BLaER1 (cell line): ENCODE measurements around the gene OR52E4.

Experiments
- H3K27ac ChIP-seq: shearing (Covaris generic); formaldehyde crosslinking; 2 replicates; pipeline ENCODE4 v1.8.1; 2022
- H3K27me3 ChIP-seq: shearing (Covaris generic); formaldehyde crosslinking; 2 replicates; pipeline ENCODE4 v1.8.1; 2022
- H3K36me3 ChIP-seq: shearing (Covaris generic); formaldehyde crosslinking; 2 replicates; pipeline ENCODE4 v1.8.1; 2022
- H3K4me1 ChIP-seq: shearing (Covaris generic); formaldehyde crosslinking; 2 replicates; pipeline ENCODE4 v1.8.1; 2022
- H3K4me2 ChIP-seq: shearing (Covaris generic); formaldehyde crosslinking; 2 replicates; pipeline ENCODE4 v1.8.1; 2022
- H3K4me3 ChIP-seq: shearing (Covaris generic); formaldehyde crosslinking; 2 replicates; pipeline ENCODE4 v1.8.1; 2022
- H3K9ac ChIP-seq: shearing (Covaris generic); formaldehyde crosslinking; 2 replicates; pipeline ENCODE4 v1.8.1; 2022
- H3K9me3 ChIP-seq: shearing (Covaris generic); formaldehyde crosslinking; 2 replicates; pipeline ENCODE4 v1.8.1; 2022
- H4K20me1 ChIP-seq: shearing (Covaris generic); formaldehyde crosslinking; 2 replicates; pipeline ENCODE4 v1.8.1; 2022
- Cebpa-rat ChIP-seq: shearing (Covaris generic); IDR thresholded peaks from 2 replicates; pipeline ENCODE4 v1.8.1; 2022

OR52E4 gene

DNA sequence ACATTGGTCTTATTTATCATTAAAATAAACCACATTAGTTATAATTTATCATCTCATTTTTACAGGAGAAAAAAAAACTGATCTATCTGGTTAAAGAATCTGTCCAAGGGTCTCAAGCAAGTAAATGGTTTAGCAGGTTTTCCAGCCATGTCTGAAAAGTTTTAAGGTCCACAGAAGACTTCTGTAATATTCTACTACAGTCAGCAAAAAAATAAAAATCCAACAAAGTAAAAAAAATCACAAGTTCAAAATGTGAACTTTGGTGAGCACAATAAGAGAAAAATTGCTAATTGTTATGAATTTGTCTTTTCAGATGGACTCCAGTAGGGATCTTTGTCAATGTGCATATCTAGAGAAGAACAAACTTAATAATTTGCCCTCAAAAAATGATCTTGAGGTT lies 1.3 kb downstream of the OR52E4 start:
- no peaks in the 10 kb centered on the region for H3K36me3 ChIP-seq
- no peaks in the 10 kb centered on the region for H3K4me1 ChIP-seq
- no peak for TF ChIP-seq Cebpa-rat
- H3K27ac ChIP-seq = no peak overlapping the region
- H3K9me3 ChIP-seq = no peaks in the 10 kb centered on the region
- H3K27me3 ChIP-seq = no peaks in the 10 kb centered on the region
- no peak overlapping the region for H3K9ac ChIP-seq
- no peak overlapping the region for H3K4me3 ChIP-seq
- no peak overlapping the region for H3K4me2 ChIP-seq
- H4K20me1 ChIP-seq = no peaks in the 10 kb centered on the region

GRCh38 chr11:5887172-5887571 lies 6.7 kb downstream of the OR52E4 start:
- no peak overlapping the region for H3K4me3 ChIP-seq
- H3K27me3 ChIP-seq = no peaks in the 10 kb centered on the region
- no peaks in the 10 kb centered on the region for H3K9me3 ChIP-seq
- no peak for TF ChIP-seq Cebpa-rat
- no peaks in the 10 kb centered on the region for H3K4me1 ChIP-seq
- no peak overlapping the region for H3K27ac ChIP-seq
- no peak overlapping the region for H3K4me2 ChIP-seq
- no peaks in the 10 kb centered on the region for H3K36me3 ChIP-seq
- H3K9ac ChIP-seq = no peak overlapping the region
- no peaks in the 10 kb centered on the region for H4K20me1 ChIP-seq

GRCh38 chr11:5887661-5888060 lies 7.2 kb downstream of the OR52E4 start:
- TF ChIP-seq Cebpa-rat = no peak

GRCh38 chr11:5891216-5891800 lies 10.9 kb downstream of the OR52E4 start:
- Histone ChIP-seq H4K20me1 (no peaks in the 10 kb centered on the region), H3K27ac (no peak overlapping the region), H3K9me3 (no peaks in the 10 kb centered on the region), H3K4me3 (no peak overlapping the region), H3K4me2 (no peak overlapping the region), H3K36me3 (no peaks in the 10 kb centered on the region), H3K9ac (no peak overlapping the region), H3K27me3 (no peaks in the 10 kb centered on the region), H3K4me1 (no peaks in the 10 kb centered on the region)
- TF ChIP-seq Cebpa-rat = no peak

More at GRCh38 chr11:5887661-5888060, 7.2 kb downstream of the OR52E4 start:
- Histone ChIP-seq H3K4me3 (no peak overlapping the region), H3K4me1 (no peaks in the 10 kb centered on the region), H3K27ac (no peak overlapping the region), H3K27me3 (no peaks in the 10 kb centered on the region), H3K9me3 (no peaks in the 10 kb centered on the region), H3K9ac (no peak overlapping the region), H4K20me1 (no peaks in the 10 kb centered on the region), H3K4me2 (no peak overlapping the region), H3K36me3 (no peaks in the 10 kb centered on the region)

DNA sequence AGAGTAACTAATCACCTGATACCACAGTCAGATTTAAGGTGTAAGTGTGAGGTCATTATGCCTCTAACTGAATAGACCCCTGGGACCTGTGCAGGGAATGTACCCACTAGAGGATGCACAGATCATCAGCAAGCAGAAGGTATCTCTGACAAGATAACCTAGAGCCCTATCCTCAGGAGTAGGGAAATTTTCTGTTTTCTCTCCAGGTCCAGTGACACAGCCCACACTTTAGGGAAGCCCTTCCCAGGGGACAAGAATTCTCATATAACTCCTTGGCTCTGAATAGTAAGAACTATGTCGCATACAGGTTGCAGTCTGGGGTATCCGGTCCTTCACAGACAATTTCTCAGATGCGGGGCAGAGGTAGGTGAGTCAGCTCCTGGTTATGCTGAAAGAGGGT lies 12.5 kb downstream of the OR52E4 start, which contains the start of gene OR52E5:
Gene OR52E5 (plus strand): TSS at position 301 of the 400 bp plus-strand sequence. CDS start 7,569 bp downstream, outside the sequence.
- Histone ChIP-seq H3K4me2 (no peak within 1 kb of the TSS), H3K9ac (no peak within 1 kb of the TSS), H3K4me1 (no peaks in the 10 kb centered on the region), H3K4me3 (no peak within 1 kb of the TSS), H3K27ac (no peak within 1 kb of the TSS), H3K9me3 (no peaks in the 10 kb centered on the region), H4K20me1 (no peaks in the 10 kb centered on the region), H3K27me3 (no peaks in the 10 kb centered on the region), H3K36me3 (no peaks in the 10 kb centered on the region)
- no peak for TF ChIP-seq Cebpa-rat

DNA sequence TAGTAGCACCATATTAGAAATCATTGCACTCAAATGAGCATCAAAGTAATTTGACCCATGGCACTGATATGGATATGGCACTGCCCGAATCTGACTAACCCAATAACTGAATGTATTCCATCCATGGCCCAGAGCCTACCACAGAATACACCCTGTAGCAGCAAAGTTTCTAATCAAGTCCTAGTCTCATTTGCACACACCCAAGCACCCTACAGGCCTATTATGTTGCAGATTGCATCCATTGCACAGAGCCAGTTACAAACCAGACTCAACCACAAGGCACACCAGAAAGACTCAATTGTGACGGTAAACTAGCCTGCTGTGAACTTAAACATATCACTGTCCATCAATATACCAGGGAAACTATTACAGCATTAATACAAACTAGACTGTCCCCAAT lies 19.1 kb downstream of the OR52E4 start:
- H3K27ac ChIP-seq = no peak overlapping the region
- no peaks in the 10 kb centered on the region for H3K4me1 ChIP-seq
- H3K4me2 ChIP-seq = no peak overlapping the region
- H3K27me3 ChIP-seq = no peaks in the 10 kb centered on the region
- H3K9ac ChIP-seq = no peak overlapping the region
- H3K36me3 ChIP-seq = no peaks in the 10 kb centered on the region
- no peak for TF ChIP-seq Cebpa-rat
- no peaks in the 10 kb centered on the region for H3K9me3 ChIP-seq
- H4K20me1 ChIP-seq = no peaks in the 10 kb centered on the region
- no peak overlapping the region for H3K4me3 ChIP-seq

- Histone ChIP-seq H3K4me2 (no peak overlapping the region), H3K36me3 (no peaks in the 10 kb centered on the region), H3K9me3 (peaks cover 7% of the 10 kb centered on the region; the same call in 1 of the 2 replicates), H3K27me3 (no peaks in the 10 kb centered on the region), H3K27ac (no peak overlapping the region), H4K20me1 (no peaks in the 10 kb centered on the region), H3K9ac (no peak overlapping the region), H3K4me1 (no peaks in the 10 kb centered on the region), H3K4me3 (no peak overlapping the region)
- no peak for TF ChIP-seq Cebpa-rat
Measured at GRCh38 chr11:5910540-5910939, 30.1 kb downstream of the OR52E4 start.

DNA sequence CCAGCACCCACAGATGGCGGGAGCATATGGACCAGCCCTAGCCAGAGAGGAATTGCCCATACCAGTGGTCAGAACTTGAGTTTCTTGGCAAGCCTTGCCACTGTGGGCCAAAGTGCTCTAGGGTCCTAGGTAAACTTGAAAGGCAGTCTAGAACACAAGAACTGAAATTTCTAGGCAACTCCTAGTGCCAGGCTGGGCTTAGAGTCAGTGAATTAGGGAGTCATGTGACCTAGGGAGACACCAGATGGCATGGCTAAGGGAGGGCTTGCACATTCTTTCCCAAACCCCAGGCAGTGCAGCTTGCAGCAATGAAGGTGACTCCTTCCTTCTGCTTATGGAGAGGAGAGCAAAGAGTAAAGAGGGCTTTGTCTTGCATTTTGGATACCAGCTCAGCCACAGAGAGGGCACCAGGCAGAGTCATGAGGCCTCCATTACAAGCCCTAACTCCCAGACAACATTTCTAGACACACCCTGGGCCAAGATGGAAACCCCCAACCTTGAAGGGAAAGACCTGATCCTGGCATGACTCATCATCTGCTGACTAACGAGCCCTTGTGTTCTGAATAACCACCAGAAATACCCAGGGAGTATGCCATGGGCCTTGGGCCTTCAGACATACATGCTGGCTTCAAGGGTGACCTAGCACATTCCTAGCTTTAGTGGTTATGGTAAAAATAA lies 42.5 kb downstream of the OR52E4 start:
- no peaks in the 10 kb centered on the region for H3K4me1 ChIP-seq
- no peaks in the 10 kb centered on the region for H3K36me3 ChIP-seq
- no peaks in the 10 kb centered on the region for H4K20me1 ChIP-seq
- no peak for TF ChIP-seq Cebpa-rat
- H3K4me3 ChIP-seq = no peak overlapping the region
- no peaks in the 10 kb centered on the region for H3K27me3 ChIP-seq
- no peaks in the 10 kb centered on the region for H3K9me3 ChIP-seq
- H3K4me2 ChIP-seq = no peak overlapping the region
- H3K27ac ChIP-seq = no peak overlapping the region
- H3K9ac ChIP-seq = no peak overlapping the region

- Histone ChIP-seq H3K9me3 (peaks cover 3% of the 10 kb centered on the region; the same call in 1 of the 2 replicates), H3K4me2 (no peak overlapping the region), H3K4me1 (no peaks in the 10 kb centered on the region), H3K27ac (no peak overlapping the region), H3K36me3 (no peaks in the 10 kb centered on the region), H3K27me3 (no peaks in the 10 kb centered on the region), H3K4me3 (no peak overlapping the region), H4K20me1 (no peaks in the 10 kb centered on the region), H3K9ac (no peak overlapping the region)
- TF ChIP-seq Cebpa-rat = no peak
Measured at GRCh38 chr11:5923427-5923776, 43.0 kb downstream of the OR52E4 start.

GRCh38 chr11:5923794-5924193 lies 43.4 kb downstream of the OR52E4 start:
- no peak for TF ChIP-seq Cebpa-rat
- Histone ChIP-seq H3K4me3 (no peak overlapping the region), H3K27me3 (no peaks in the 10 kb centered on the region), H3K9ac (no peak overlapping the region), H4K20me1 (no peaks in the 10 kb centered on the region), H3K4me1 (no peaks in the 10 kb centered on the region), H3K4me2 (no peak overlapping the region), H3K36me3 (no peaks in the 10 kb centered on the region), H3K27ac (no peak overlapping the region), H3K9me3 (peaks cover 7% of the 10 kb centered on the region)
